ENCODE measurements around the gene CEP72.
"Not testable (repeated sequence)": the region's sequence is repeated elsewhere in the genome, so short reads cannot be mapped to it uniquely, and the experiment has no call there.

DNA sequence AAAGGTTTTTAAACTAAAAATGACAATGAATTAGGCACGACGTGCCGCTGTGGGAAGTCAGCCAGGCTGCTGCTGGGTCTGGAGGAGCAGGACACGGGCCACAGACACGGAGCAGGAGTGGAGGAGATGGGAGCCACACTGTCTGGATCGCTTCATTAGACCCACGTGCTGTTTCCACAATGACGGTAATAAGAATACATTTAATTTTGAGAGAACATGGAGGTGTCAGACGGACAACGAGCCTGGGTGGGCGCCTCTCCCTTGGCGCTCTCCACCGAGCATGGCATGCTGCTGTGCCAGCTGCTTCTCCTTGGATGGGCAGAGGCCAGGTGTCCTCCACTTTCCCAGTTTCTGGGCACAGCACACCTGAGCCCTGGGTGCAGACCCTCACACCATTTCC is 68.7 kb downstream of the CEP72 start:
- not testable (repeated sequence) for TF ChIP-seq SYNCRIP (IDR thresholded peaks at IDR 0.05; ENCODE audit: insufficient read depth, low read depth, low read length); ETV6 (CRISPR knock-in tag; conservative IDR thresholded peaks at IDR 0.05); ZNF280D (CRISPR knock-in tag; IDR thresholded peaks at IDR 0.05); CTCF (CRISPR knock-in tag; IDR thresholded peaks at IDR 0.05); ARNT2 (CRISPR knock-in tag; IDR thresholded peaks at IDR 0.05; ENCODE audit: low read depth); TOE1 (CRISPR knock-in tag; IDR thresholded peaks at IDR 0.05); CAMTA2 (CRISPR knock-in tag; IDR thresholded peaks at IDR 0.05; ENCODE audit: borderline replicate concordance); SMAD3 (CRISPR knock-in tag; IDR thresholded peaks at IDR 0.05); TAF15 (IDR thresholded peaks at IDR 0.05; ENCODE audit: low read depth, low read length, poor library complexity, severe bottlenecking); ZFP1 (CRISPR knock-in tag; IDR thresholded peaks at IDR 0.05)
- TF ChIP-seq, protein P1, sequence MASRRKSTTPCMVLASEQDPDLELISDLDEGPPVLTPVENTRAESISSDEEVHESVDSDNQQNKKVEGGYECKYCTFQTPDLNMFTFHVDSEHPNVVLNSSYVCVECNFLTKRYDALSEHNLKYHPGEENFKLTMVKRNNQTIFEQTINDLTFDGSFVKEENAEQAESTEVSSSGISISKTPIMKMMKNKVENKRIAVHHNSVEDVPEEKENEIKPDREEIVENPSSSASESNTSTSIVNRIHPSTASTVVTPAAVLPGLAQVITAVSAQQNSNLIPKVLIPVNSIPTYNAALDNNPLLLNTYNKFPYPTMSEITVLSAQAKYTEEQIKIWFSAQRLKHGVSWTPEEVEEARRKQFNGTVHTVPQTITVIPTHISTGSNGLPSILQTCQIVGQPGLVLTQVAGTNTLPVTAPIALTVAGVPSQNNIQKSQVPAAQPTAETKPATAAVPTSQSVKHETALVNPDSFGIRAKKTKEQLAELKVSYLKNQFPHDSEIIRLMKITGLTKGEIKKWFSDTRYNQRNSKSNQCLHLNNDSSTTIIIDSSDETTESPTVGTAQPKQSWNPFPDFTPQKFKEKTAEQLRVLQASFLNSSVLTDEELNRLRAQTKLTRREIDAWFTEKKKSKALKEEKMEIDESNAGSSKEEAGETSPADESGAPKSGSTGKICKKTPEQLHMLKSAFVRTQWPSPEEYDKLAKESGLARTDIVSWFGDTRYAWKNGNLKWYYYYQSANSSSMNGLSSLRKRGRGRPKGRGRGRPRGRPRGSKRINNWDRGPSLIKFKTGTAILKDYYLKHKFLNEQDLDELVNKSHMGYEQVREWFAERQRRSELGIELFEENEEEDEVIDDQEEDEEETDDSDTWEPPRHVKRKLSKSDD (CRISPR knock-in tag; IDR thresholded peaks at IDR 0.05; ENCODE audit: low read depth), result not testable (repeated sequence)
- TF ChIP-seq, protein P2, sequence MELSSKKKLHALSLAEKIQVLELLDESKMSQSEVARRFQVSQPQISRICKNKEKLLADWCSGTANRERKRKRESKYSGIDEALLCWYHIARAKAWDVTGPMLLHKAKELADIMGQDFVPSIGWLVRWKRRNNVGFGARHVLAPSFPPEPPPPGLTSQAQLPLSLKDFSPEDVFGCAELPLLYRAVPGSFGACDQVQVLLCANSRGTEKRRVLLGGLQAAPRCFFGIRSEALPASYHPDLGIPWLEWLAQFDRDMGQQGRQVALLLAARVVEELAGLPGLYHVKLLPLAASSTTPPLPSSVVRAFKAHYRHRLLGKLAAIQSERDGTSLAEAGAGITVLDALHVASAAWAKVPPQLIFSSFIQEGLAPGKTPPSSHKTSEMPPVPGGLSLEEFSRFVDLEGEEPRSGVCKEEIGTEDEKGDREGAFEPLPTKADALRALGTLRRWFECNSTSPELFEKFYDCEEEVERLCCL (CRISPR knock-in tag; IDR thresholded peaks at IDR 0.05; ENCODE audit: borderline replicate concordance), result not testable (repeated sequence)

Data from HepG2 (cell line).